HEK293T (cell line): ENCODE measurements around the gene S100A16.

ENCODE experiments used
- CTCF ChIA-PET: fragments of 350-600 bp; formaldehyde crosslinking; extraction: SDS; loops from one replicate; lab custom pipeline; 2021; ENCODE audit warnings: antibody characterized with exemption, inconsistent platforms; lab: Yijun Ruan, JAX
- POLR2A ChIA-PET: fragments of 350-600 bp; formaldehyde crosslinking; extraction: SDS; loops from one replicate; lab custom pipeline; 2020; ENCODE audit warnings: antibody characterized with exemption, inconsistent platforms; lab: Yijun Ruan, JAX
- DNase-seq: peaks from one replicate; pipeline ENCODE4 v3.0.0; 2012; ENCODE audit warnings: mixed read lengths; ENCODE audit errors: extremely low spot score
- ARNT ChIP-seq: fragments of 450-650 bp; IDR thresholded peaks from 2 replicates; pipeline ENCODE4 v1.6.1; 2017; ENCODE audit warnings: mild to moderate bottlenecking
- BHLHE40 ChIP-seq: fragments of 450-650 bp; IDR thresholded peaks from 2 replicates; pipeline ENCODE4 v1.6.1; 2016; ENCODE audit warnings: mild to moderate bottlenecking, moderate library complexity, borderline replicate concordance
- CTBP1 ChIP-seq: fragments of 450-650 bp; IDR thresholded peaks from 2 replicates; pipeline ENCODE4 v1.6.1; 2016; ENCODE audit warnings: borderline replicate concordance
- ELF4 ChIP-seq: fragments of 450-650 bp; IDR thresholded peaks from 2 replicates; pipeline ENCODE4 v1.6.1; 2017; ENCODE audit warnings: antibody characterized with exemption
- FOXA1 ChIP-seq: fragments of 450-650 bp; IDR thresholded peaks from 2 replicates; pipeline ENCODE4 v1.6.1; 2016; ENCODE audit warnings: mild to moderate bottlenecking
- FOXK2 ChIP-seq: fragments of 450-650 bp; IDR thresholded peaks from 2 replicates; pipeline ENCODE4 v1.6.1; 2016; ENCODE audit warnings: mild to moderate bottlenecking
- FOXM1 ChIP-seq: fragments of 450-650 bp; IDR thresholded peaks from 2 replicates; pipeline ENCODE4 v1.6.1; 2017; ENCODE audit warnings: mild to moderate bottlenecking, borderline replicate concordance
- HDGF ChIP-seq: fragments of 450-650 bp; IDR thresholded peaks from 2 replicates; pipeline ENCODE4 v1.6.1; 2017; ENCODE audit warnings: antibody characterized with exemption, borderline replicate concordance
- L3MBTL2 ChIP-seq: fragments of 450-650 bp; conservative IDR thresholded peaks from 2 replicates; pipeline ENCODE4 v1.6.1; 2016; ENCODE audit warnings: mild to moderate bottlenecking
- LEF1 ChIP-seq: fragments of 450-650 bp; IDR thresholded peaks from 2 replicates; pipeline ENCODE4 v1.6.1; 2017; ENCODE audit warnings: mild to moderate bottlenecking, borderline replicate concordance
- NFRKB ChIP-seq: fragments of 450-650 bp; IDR thresholded peaks from 2 replicates; pipeline ENCODE4 v1.6.1; 2016; ENCODE audit warnings: mild to moderate bottlenecking, moderate library complexity
- SP1 ChIP-seq: fragments of 450-650 bp; IDR thresholded peaks from 2 replicates; pipeline ENCODE4 v1.6.1; 2017
- SUZ12 ChIP-seq: fragments of 450-650 bp; IDR thresholded peaks from 2 replicates; pipeline ENCODE4 v1.6.1; 2016; ENCODE audit warnings: mild to moderate bottlenecking
- TARDBP ChIP-seq: fragments of 450-650 bp; IDR thresholded peaks from 2 replicates; pipeline ENCODE4 v1.6.1; 2016
- ZNF384 ChIP-seq: fragments of 450-650 bp; IDR thresholded peaks from 2 replicates; pipeline ENCODE4 v1.6.1; 2016
- TF ChIP-seq, protein P1 (sequence below): fragments of 450-650 bp; IDR thresholded peaks from 2 replicates; pipeline ENCODE4 v1.6.1; 2016

The S100A16 gene

DNA sequence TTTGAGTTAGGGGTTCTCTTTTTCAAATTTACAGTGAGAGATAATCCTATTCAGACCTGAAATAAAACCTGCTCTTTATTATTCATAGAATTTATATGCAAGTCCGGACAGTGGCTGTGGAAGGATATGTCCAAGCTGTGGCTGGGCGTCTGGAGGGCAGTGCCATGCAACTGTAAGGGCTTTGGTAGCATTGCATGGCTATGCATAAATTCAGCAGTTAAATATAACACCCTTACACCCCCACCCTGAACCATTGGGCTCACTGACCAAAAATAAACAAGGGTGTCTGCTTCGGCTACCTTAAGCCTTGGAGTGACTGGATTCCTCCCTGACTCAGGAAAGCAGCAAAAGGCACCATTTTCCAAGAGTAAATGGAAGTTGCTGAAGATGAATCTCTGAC, 26.3 kb upstream of the S100A16 start:
- ChIA-PET CTCF (interaction anchor here (1.5 kb wide), 1 partner anchor 12 kb away, joined by 8 read pairs; the partner anchor contains the start of gene S100A13), POLR2A (interaction anchor here (1.3 to 1.8 kb wide), 2 partner anchors 11 to 12 kb away, joined by 4 to 11 read pairs; partner anchors contain the start of genes S100A1 and S100A13)
- TF ChIP-seq CTBP1 (no peak), LEF1 (no peak), ARNT (no peak), L3MBTL2 (no peak), FOXK2 (no peak), FOXA1 (no peak), ZNF384 (no peak), FOXM1 (no peak), ELF4 (no peak), BHLHE40 (no peak), TARDBP (no peak), SP1 (no peak), SUZ12 (no peak), HDGF (no peak)
- TF ChIP-seq, protein P1, sequence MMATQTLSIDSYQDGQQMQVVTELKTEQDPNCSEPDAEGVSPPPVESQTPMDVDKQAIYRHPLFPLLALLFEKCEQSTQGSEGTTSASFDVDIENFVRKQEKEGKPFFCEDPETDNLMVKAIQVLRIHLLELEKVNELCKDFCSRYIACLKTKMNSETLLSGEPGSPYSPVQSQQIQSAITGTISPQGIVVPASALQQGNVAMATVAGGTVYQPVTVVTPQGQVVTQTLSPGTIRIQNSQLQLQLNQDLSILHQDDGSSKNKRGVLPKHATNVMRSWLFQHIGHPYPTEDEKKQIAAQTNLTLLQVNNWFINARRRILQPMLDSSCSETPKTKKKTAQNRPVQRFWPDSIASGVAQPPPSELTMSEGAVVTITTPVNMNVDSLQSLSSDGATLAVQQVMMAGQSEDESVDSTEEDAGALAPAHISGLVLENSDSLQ = no peak
- no peak for DNase-seq

DNA sequence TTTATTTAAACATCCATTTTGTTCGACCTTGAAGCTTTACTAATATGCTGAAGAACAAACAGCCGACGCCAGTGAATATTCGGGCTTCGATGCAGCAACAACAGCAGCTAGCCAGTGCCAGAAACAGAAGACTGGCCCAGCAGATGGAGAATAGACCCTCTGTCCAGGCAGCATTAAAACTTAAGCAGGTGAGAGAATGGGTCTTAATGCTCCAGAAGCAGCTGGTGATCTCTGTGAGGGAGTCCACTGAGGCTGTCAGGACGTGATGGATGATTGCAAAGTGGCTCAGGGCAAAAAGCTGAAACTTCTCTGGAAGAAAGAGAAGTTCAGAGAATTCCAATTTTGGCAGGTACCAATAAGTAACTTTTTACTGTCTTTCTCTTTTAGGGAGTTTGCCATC, 25.3 kb upstream of the S100A16 start:
- TF ChIP-seq ZNF384 (no peak), HDGF (no peak), TARDBP (no peak), NFRKB (no peak), L3MBTL2 (no peak), SP1 (no peak), FOXM1 (no peak), ELF4 (no peak), ARNT (no peak), FOXK2 (no peak), CTBP1 (no peak), BHLHE40 (no peak), FOXA1 (no peak), LEF1 (no peak), SUZ12 (no peak)
- TF ChIP-seq, protein P1 = no peak
- no peak for DNase-seq
- ChIA-PET CTCF (interaction anchor here (1.9 kb wide), 1 partner anchor 11 kb away, joined by 6 read pairs; the partner anchor contains the start of gene S100A13), POLR2A (interaction anchor here (0.8 to 1.8 kb wide), 3 partner anchors 10 to 137 kb away, joined by 3 to 11 read pairs (median 3); partner anchors contain the start of genes S100A1, S100A13 and SLC27A3)

DNA sequence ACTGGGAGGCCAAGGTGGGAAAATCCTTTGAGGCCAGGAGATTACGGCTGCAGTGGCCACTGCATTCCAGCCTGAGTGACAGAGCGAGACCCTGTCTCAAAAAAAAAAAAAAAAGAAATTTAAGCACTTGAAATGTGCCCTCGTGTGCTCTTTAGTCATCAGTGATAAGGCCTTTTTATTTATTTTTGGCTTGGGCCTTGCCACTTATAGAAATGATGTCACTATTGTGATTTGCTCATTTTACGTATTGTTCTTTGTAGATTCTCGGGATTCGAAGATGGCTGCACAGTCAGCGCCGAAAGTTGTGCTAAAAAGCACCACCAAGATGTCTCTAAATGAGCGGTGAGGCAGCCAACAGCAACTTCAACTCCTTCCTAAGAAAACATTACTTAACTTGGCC, 23.4 kb upstream of the S100A16 start:
- POLR2A ChIA-PET = interaction anchor here (1.6 kb wide), 1 partner anchor 9 kb away, joined by 7 read pairs; the partner anchor contains the start of gene S100A13
- CTCF ChIA-PET = no interaction called here
- DNase-seq = no peak
- TF ChIP-seq FOXA1 (no peak), L3MBTL2 (no peak), SP1 (no peak), SUZ12 (no peak), TARDBP (no peak), HDGF (no peak), ARNT (no peak), ELF4 (no peak)
- TF ChIP-seq, protein P1 = no peak

DNA sequence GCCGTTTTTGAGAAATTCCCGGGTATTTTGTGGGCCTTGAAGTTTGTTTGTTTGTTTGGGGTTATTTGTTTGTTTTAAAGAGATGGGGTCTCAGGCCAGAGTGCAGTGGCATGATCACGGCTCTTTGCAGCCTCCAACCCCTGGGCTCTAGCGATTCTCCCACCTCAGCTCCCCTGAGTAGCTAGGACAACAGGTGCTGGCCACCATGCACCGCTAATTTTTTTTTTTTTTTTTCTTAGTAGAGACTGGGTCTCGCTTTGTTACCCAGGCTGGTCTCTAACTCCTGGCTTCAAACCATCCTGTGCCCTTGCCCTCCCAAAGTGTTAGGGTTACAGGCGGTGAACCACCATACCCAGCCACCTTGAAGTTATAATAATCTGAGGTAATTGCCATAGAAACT, 22.9 kb upstream of the S100A16 start:
- no peak for DNase-seq
- ChIA-PET CTCF (interaction anchor here (0.8 kb wide), 1 partner anchor 141 kb away, joined by 4 read pairs; no protein-coding TSS in a partner anchor), POLR2A (interaction anchor here (1.6 to 2.7 kb wide), 5 partner anchors 8 to 24 kb away, joined by 7 to 47 read pairs (median 31); partner anchors contain the start of genes S100A13 and S100A16)
- TF ChIP-seq, protein P1 = no peak

DNA sequence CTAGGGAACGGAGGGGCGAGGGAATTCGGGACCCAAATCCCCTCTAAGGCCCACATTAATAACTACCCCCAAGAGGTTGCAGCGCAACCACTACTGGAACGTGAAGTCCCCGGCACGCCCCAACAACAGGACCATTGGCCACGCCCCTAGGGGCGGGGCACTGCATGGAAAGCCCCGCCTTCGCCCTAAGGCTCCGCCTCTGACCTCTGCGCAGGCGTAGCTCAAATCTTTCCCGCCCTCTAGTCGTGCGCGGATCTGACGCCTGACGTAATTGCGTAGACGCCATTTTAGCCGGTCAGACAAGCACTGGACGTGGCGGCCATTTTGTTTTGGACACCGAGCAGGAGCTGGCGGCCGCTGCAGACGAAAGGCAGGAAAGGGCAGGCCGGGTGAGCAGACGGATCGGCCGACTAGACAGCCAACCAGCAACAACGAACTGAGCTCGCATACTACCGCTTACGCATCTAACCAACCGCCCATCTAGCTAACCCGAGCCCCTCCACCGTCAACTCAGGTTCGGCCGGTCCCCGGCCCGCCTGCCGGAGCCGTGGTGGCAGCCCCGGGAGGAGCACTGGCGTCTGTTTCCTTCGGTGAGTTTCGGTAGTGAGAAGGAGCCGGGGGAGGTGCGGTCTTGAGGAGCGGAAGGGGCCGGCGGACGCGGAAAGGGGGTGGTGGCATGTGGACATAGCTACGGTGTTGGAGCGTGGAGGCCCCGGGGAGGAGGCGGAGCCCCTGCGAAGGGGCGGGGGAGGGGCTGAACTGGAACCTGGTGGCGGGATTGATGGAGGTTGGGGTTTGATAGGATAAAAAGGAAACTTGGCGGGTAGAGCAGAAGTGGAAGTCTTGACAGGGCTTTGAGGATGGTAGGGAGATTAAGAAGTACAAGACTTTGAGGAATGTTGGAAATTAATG, 21.1 kb upstream of the S100A16 start, which contains the start of gene CHTOP:
CHTOP (plus strand) TSS at position 313 of the 912 bp plus-strand sequence. CDS start 2,523 bp downstream, outside the sequence.
- ChIA-PET POLR2A (interaction anchor here (0.5 to 2.7 kb wide), 62 partner anchors 8 to 586 kb away, joined by 3 to 47 read pairs (median 6); partner anchors contain the start of genes CREB3L4, ILF2, INTS3 and JTB), CTCF (interaction anchor here (0.7 to 1.5 kb wide), 4 partner anchors 49 to 123 kb away, joined by 3 to 4 read pairs (median 4); no protein-coding TSS in a partner anchor)
- peak; percentile 97 for DNase-seq
- TF ChIP-seq, protein P1 = peak; percentile 63; the same call in 1 of the 2 replicates
- TF ChIP-seq SUZ12 (no peak), FOXM1 (no peak), NFRKB (peak; percentile 97), TARDBP (no peak), SP1 (no peak), CTBP1 (no peak), FOXA1 (no peak), L3MBTL2 (peak; percentile 33; the same call in 1 of the 2 replicates), ELF4 (peak; percentile 24; the same call in 1 of the 2 replicates), ARNT (no peak), ZNF384 (no peak), BHLHE40 (no peak), FOXK2 (no peak), HDGF (no peak), LEF1 (no peak)
